Gastrocnemius medialis (tissue), 4 donors: ENCODE results near the gene NUP43.

ENCODE experiments used
- POLR2A ChIP-seq, 2 donors: fragments of 450-650 bp; IDR thresholded peaks; one replicate each; pipeline ENCODE4 v1.6.1; 2017; ENCODE audit warnings: antibody characterized with exemption in 2 of 2, mild to moderate bottlenecking in 2 of 2, moderate library complexity in 2 of 2
- TF ChIP-seq, protein P1 (sequence below), 5 experiments: fragments of 450-650 bp in 3 of 5; fragments of 200-600 bp in 2 of 5; sonication (generic) in 2 of 5; IDR thresholded peaks in 4 of 5; conservative IDR thresholded peaks in 1 of 5; 1 replicate in 4 of 5; 2 replicates in 1 of 5; pipeline ENCODE4 v1.5.1; 2016 to 2019; ENCODE audit warnings: antibody characterized with exemption in 5 of 5, mild to moderate bottlenecking in 3 of 5, moderate library complexity in 3 of 5

DNA sequence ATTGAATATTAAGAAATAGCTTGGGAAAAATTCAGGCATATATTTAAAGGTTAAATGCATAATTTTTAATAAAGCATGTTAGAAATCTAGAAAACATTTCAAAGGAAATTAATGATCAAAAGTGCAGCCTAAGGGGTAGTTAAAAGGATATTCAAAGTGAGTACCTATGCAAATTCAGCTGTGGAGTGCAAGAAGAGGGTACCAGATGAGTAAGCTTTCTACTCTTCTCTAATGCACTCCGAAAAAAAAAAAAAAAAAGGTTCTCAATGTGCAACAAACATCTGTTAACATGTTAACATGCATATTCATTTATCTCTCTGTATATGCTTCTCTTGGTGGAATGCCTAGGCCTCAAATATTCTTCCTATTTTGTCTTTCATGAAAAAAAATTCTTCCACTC, 65.8 kb downstream of the NUP43 start:
- TF ChIP-seq, protein P1, sequence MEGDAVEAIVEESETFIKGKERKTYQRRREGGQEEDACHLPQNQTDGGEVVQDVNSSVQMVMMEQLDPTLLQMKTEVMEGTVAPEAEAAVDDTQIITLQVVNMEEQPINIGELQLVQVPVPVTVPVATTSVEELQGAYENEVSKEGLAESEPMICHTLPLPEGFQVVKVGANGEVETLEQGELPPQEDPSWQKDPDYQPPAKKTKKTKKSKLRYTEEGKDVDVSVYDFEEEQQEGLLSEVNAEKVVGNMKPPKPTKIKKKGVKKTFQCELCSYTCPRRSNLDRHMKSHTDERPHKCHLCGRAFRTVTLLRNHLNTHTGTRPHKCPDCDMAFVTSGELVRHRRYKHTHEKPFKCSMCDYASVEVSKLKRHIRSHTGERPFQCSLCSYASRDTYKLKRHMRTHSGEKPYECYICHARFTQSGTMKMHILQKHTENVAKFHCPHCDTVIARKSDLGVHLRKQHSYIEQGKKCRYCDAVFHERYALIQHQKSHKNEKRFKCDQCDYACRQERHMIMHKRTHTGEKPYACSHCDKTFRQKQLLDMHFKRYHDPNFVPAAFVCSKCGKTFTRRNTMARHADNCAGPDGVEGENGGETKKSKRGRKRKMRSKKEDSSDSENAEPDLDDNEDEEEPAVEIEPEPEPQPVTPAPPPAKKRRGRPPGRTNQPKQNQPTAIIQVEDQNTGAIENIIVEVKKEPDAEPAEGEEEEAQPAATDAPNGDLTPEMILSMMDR (IDR thresholded peaks at IDR 0.05 in 4 of 5, conservative IDR thresholded peaks at IDR 0.05 in 1 of 5): no peak
- TF ChIP-seq POLR2A (IDR thresholded peaks at IDR 0.05): no peak
